ENCODE results near the gene EMC7. TPM values are rescaled to one million over a fixed set of nuclear protein-coding genes. Genes with fewer than 3 reads are reported as not detected.

Gene EMC7
- total RNA-seq, 1 experiment from 2014 or later: 79.6 TPM

DNA sequence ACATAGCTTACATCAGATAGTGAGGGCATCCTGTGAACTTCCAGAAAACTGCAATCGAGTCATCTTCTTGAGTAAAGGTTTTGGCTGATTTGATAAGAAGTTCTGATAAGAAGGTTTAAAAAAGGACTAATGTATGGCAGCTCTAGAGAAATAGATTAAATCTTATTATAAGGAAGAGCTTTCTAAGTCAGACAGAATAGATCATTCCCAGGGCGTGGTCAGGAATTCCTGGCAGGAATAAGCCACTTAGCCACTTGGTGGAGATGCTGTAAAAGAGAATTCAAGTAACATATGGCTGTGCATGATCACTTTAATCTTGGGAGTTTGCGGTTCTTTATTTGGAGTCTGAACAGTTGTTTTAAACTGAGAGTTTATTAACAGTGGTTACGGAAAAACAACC lies 17.6 kb upstream of the EMC7 start:
- CTCF ChIA-PET: no interaction called here
- Histone ChIP-seq H3K4me1 (ENCODE audit: control insufficient read depth, insufficient read depth, low read length) (no peaks in the 10 kb centered on the region; the same call in 1 of the 2 replicates), H3K9me3 (ENCODE audit: control insufficient read depth, insufficient read depth, low read depth, low read length) (no peaks in the 10 kb centered on the region), H3K27ac (ENCODE audit: low read length) (no peak overlapping the region), H3K36me3 (ENCODE audit: control insufficient read depth, insufficient read depth, low read length) (no peaks in the 10 kb centered on the region), H3K27me3 (ENCODE audit: control insufficient read depth, insufficient read depth, low read length) (no peaks in the 10 kb centered on the region), H3K4me3 (ENCODE audit: low read depth in 2 of 2, low read length in 2 of 2) (no peak overlapping the region)
- DNase-seq (ENCODE audit: low read depth, low spot score) (no peak), ATAC-seq (no peak)
- POLR2A ChIA-PET: no interaction called here
- TF ChIP-seq SIN3A (IDR thresholded peaks at IDR 0.05; ENCODE audit: borderline replicate concordance, insufficient read depth, low read depth, low read length) (no peak), TCF7L2 (IDR thresholded peaks at IDR 0.05; ENCODE audit: low read depth, low read length) (no peak), POLR2AphosphoS5 (IDR thresholded peaks at IDR 0.05; ENCODE audit: low read depth, low read length) (no peak)
- TF ChIP-seq, protein P1, sequence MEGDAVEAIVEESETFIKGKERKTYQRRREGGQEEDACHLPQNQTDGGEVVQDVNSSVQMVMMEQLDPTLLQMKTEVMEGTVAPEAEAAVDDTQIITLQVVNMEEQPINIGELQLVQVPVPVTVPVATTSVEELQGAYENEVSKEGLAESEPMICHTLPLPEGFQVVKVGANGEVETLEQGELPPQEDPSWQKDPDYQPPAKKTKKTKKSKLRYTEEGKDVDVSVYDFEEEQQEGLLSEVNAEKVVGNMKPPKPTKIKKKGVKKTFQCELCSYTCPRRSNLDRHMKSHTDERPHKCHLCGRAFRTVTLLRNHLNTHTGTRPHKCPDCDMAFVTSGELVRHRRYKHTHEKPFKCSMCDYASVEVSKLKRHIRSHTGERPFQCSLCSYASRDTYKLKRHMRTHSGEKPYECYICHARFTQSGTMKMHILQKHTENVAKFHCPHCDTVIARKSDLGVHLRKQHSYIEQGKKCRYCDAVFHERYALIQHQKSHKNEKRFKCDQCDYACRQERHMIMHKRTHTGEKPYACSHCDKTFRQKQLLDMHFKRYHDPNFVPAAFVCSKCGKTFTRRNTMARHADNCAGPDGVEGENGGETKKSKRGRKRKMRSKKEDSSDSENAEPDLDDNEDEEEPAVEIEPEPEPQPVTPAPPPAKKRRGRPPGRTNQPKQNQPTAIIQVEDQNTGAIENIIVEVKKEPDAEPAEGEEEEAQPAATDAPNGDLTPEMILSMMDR (IDR thresholded peaks at IDR 0.05): no peak
- TF ChIP-seq, protein P2, sequence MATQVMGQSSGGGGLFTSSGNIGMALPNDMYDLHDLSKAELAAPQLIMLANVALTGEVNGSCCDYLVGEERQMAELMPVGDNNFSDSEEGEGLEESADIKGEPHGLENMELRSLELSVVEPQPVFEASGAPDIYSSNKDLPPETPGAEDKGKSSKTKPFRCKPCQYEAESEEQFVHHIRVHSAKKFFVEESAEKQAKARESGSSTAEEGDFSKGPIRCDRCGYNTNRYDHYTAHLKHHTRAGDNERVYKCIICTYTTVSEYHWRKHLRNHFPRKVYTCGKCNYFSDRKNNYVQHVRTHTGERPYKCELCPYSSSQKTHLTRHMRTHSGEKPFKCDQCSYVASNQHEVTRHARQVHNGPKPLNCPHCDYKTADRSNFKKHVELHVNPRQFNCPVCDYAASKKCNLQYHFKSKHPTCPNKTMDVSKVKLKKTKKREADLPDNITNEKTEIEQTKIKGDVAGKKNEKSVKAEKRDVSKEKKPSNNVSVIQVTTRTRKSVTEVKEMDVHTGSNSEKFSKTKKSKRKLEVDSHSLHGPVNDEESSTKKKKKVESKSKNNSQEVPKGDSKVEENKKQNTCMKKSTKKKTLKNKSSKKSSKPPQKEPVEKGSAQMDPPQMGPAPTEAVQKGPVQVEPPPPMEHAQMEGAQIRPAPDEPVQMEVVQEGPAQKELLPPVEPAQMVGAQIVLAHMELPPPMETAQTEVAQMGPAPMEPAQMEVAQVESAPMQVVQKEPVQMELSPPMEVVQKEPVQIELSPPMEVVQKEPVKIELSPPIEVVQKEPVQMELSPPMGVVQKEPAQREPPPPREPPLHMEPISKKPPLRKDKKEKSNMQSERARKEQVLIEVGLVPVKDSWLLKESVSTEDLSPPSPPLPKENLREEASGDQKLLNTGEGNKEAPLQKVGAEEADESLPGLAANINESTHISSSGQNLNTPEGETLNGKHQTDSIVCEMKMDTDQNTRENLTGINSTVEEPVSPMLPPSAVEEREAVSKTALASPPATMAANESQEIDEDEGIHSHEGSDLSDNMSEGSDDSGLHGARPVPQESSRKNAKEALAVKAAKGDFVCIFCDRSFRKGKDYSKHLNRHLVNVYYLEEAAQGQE (IDR thresholded peaks at IDR 0.05; ENCODE audit: insufficient read depth in 1 of 2, low read depth in 2 of 2, low read length in 1 of 2): no peak
- in situ Hi-C loops (cut with HindIII; ENCODE audit: low pct_unique_long_range_greater_than_20kb, low sequenced_read_pairs): no loop called here
- BruUV-seq (replicated peaks): no TSS peak
- intact Hi-C loops (cut with micrococcal nuclease; ENCODE audit: unreplicated experiment): no loop called here

DNA sequence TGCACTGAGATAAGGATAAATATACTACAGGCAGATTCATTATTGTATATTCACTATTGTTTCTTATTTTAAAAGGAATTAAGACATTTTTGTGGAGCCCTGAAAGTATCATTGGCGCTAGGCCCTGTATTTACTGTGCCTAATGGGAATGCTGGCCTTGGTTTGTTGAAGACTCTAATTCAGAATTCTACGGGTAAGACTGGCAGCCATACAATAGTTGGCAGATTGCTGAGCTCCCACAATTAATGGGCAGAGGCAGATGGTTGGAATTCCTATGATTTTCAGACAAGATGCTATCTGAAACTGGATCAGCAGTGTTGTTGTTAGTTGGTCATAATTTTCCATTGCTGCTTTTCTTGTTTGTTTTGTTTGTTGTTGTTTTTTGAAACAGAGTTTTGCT lies 15.0 kb upstream of the EMC7 start:
- intact Hi-C loops (cut with micrococcal nuclease; ENCODE audit: unreplicated experiment) (no loop called here), in situ Hi-C loops (cut with HindIII; ENCODE audit: low pct_unique_long_range_greater_than_20kb, low sequenced_read_pairs) (no loop called here)
- Histone ChIP-seq H3K27me3 (ENCODE audit: control insufficient read depth, insufficient read depth, low read length) (no peaks in the 10 kb centered on the region), H3K27ac (ENCODE audit: low read length) (no peak overlapping the region), H3K36me3 (ENCODE audit: control insufficient read depth, insufficient read depth, low read length) (no peaks in the 10 kb centered on the region), H3K4me3 (ENCODE audit: low read depth in 2 of 2, low read length in 2 of 2) (no peak overlapping the region), H3K9me3 (ENCODE audit: control insufficient read depth, insufficient read depth, low read depth, low read length) (no peaks in the 10 kb centered on the region), H3K4me1 (ENCODE audit: control insufficient read depth, insufficient read depth, low read length) (no peaks in the 10 kb centered on the region; the same call in 1 of the 2 replicates)
- ChIA-PET POLR2A (no interaction called here), CTCF (no interaction called here)
- no peak for TF ChIP-seq SIN3A (IDR thresholded peaks at IDR 0.05; ENCODE audit: borderline replicate concordance, insufficient read depth, low read depth, low read length)
- TF ChIP-seq, protein P1 (IDR thresholded peaks at IDR 0.05): no peak
- no peak for DNase-seq (ENCODE audit: low read depth, low spot score)
- ATAC-seq: peak; percentile 70
- no TSS peak for BruUV-seq (replicated peaks)
